Suprapubic skin (tissue), 4 donors: ENCODE measurements around the gene NLRP4. TPM values are rescaled to one million over a fixed set of nuclear protein-coding genes. Genes with fewer than 3 reads are reported as not detected.

Experiments
- DNase-seq, 2 donors: peaks; one replicate each; pipeline ENCODE4 v3.0.0-alpha.2; 2019; ENCODE audit warnings: low spot score in 2 of 2
- H3K27ac ChIP-seq: fragments of 200-600 bp; sonication (generic); one replicate; pipeline ENCODE4 v1.5.1; 2019
- H3K27me3 ChIP-seq: fragments of 200-600 bp; sonication (generic); one replicate; pipeline ENCODE4 v1.5.1; 2019
- H3K36me3 ChIP-seq: fragments of 200-600 bp; sonication (generic); one replicate; pipeline ENCODE4 v1.5.1; 2019
- H3K4me1 ChIP-seq: fragments of 200-600 bp; sonication (generic); one replicate; pipeline ENCODE4 v1.5.1; 2019
- H3K4me3 ChIP-seq: fragments of 200-600 bp; sonication (generic); one replicate; pipeline ENCODE4 v1.5.1; 2019; ENCODE audit warnings: mild to moderate bottlenecking
- H3K9me3 ChIP-seq: fragments of 200-600 bp; sonication (generic); one replicate; pipeline ENCODE4 v1.5.1; 2019
- EP300 ChIP-seq: sonication (generic); formaldehyde crosslinking; IDR thresholded peaks from one replicate; pipeline ENCODE4 v1.6.1; 2017; ENCODE audit warnings: antibody characterized with exemption
- POLR2A ChIP-seq, 2 donors: fragments of 450-650 bp; IDR thresholded peaks; one replicate each; pipeline ENCODE4 v1.6.1; 2017; ENCODE audit warnings: antibody characterized with exemption in 2 of 2, mild to moderate bottlenecking in 2 of 2, moderate library complexity in 2 of 2
- POLR2AphosphoS5 ChIP-seq, 3 donors: sonication (generic); formaldehyde crosslinking; IDR thresholded peaks; one replicate each; pipeline ENCODE4 v1.6.1; 2017; ENCODE audit warnings: antibody characterized with exemption in 3 of 3
- WGBS: methylation state at CpG from one replicate; pipeline ENCODE4 v1.1.5; 2018; 5-methylcytosine and 5-hydroxymethylcytosine counted together
- total RNA-seq, 4 donors: library from RNA; depleted of rRNA; stranded (reverse); fragments of >200 nt; gene quantifications; one replicate each; pipeline ENCODE4 v1.1.0, GENCODE V29; 2016
- TF ChIP-seq, protein P1 (sequence below), 2 donors: fragments of 200-600 bp in 1 of 2; fragments of 450-650 bp in 1 of 2; sonication (generic) in 1 of 2; IDR thresholded peaks; one replicate each; pipeline ENCODE4 v1.5.1; 2016 to 2019; ENCODE audit warnings: antibody characterized with exemption in 2 of 2, mild to moderate bottlenecking in 1 of 2, moderate library complexity in 1 of 2

The NLRP4 gene
- total RNA-seq, 4 donors from 2014 or later = not detected

DNA sequence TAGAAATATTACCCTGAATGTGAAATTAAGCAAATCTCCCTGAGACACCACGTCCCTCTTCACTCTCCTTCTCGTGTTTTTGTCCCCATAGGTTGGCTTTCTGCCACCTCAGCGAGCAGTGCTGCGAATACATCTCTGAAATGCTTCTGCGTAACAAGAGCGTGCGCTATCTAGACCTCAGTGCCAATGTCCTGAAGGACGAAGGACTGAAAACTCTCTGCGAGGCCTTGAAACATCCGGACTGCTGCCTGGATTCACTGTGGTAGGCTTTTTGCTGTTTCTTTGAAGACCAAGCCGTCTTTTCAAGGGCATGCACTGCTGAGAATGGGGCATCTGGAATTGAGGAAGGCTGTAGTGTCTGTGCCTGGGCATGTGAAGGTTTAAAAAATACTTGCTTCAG is 34.4 kb downstream of the NLRP4 start:
- Histone ChIP-seq H3K27ac (no peak overlapping the region), H3K9me3 (peaks cover 3% of the 10 kb centered on the region), H3K4me1 (no peaks in the 10 kb centered on the region), H3K36me3 (no peaks in the 10 kb centered on the region), H3K27me3 (no peaks in the 10 kb centered on the region), H3K4me3 (no peak overlapping the region)
- TF ChIP-seq POLR2A (IDR thresholded peaks at IDR 0.05) (no peak), EP300 (no peak), POLR2AphosphoS5 (IDR thresholded peaks at IDR 0.05) (no peak)
- TF ChIP-seq, protein P1, sequence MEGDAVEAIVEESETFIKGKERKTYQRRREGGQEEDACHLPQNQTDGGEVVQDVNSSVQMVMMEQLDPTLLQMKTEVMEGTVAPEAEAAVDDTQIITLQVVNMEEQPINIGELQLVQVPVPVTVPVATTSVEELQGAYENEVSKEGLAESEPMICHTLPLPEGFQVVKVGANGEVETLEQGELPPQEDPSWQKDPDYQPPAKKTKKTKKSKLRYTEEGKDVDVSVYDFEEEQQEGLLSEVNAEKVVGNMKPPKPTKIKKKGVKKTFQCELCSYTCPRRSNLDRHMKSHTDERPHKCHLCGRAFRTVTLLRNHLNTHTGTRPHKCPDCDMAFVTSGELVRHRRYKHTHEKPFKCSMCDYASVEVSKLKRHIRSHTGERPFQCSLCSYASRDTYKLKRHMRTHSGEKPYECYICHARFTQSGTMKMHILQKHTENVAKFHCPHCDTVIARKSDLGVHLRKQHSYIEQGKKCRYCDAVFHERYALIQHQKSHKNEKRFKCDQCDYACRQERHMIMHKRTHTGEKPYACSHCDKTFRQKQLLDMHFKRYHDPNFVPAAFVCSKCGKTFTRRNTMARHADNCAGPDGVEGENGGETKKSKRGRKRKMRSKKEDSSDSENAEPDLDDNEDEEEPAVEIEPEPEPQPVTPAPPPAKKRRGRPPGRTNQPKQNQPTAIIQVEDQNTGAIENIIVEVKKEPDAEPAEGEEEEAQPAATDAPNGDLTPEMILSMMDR (IDR thresholded peaks at IDR 0.05) = no peak
- no peak for DNase-seq
- 92% methylated on average over 11 of the region's 11 CpGs for WGBS

GRCh38 chr19:55877211-55877610 is 40.9 kb downstream of the NLRP4 start:
- 61% methylated on average over 3 of the region's 3 CpGs for WGBS
- no peak for DNase-seq
- H3K27ac ChIP-seq = no peak overlapping the region
- no peak overlapping the region for H3K4me3 ChIP-seq
- no peak for TF ChIP-seq POLR2A (IDR thresholded peaks at IDR 0.05)
- TF ChIP-seq POLR2AphosphoS5 (IDR thresholded peaks at IDR 0.05) = no peak
- TF ChIP-seq, protein P1 (IDR thresholded peaks at IDR 0.05) = no peak
- TF ChIP-seq EP300 = no peak
- H3K27me3 ChIP-seq = no peaks in the 10 kb centered on the region
- no peaks in the 10 kb centered on the region for H3K4me1 ChIP-seq
- H3K36me3 ChIP-seq = no peaks in the 10 kb centered on the region
- peaks cover 15% of the 10 kb centered on the region for H3K9me3 ChIP-seq

GRCh38 chr19:55882626-55883025 is 46.3 kb downstream of the NLRP4 start:
- DNase-seq = no peak
- 90% methylated on average over 4 of the region's 4 CpGs for WGBS

GRCh38 chr19:55898911-55899310 is 62.6 kb downstream of the NLRP4 start:
- Histone ChIP-seq H3K4me1 (no peaks in the 10 kb centered on the region), H3K36me3 (no peaks in the 10 kb centered on the region), H3K27me3 (no peaks in the 10 kb centered on the region), H3K27ac (no peak overlapping the region), H3K9me3 (no peaks in the 10 kb centered on the region), H3K4me3 (no peak overlapping the region)
- DNase-seq = no peak
- 77% methylated on average over 12 of the region's 12 CpGs for WGBS
- TF ChIP-seq, protein P1 (IDR thresholded peaks at IDR 0.05) = no peak
- TF ChIP-seq POLR2A (IDR thresholded peaks at IDR 0.05) = no peak
- TF ChIP-seq EP300 = no peak
- no peak for TF ChIP-seq POLR2AphosphoS5 (IDR thresholded peaks at IDR 0.05)

More at GRCh38 chr19:55882626-55883025, 46.3 kb downstream of the NLRP4 start:
- H3K36me3 ChIP-seq = no peaks in the 10 kb centered on the region
- no peak for TF ChIP-seq POLR2AphosphoS5 (IDR thresholded peaks at IDR 0.05)
- TF ChIP-seq, protein P1 (IDR thresholded peaks at IDR 0.05) = no peak
- no peak for TF ChIP-seq POLR2A (IDR thresholded peaks at IDR 0.05)
- TF ChIP-seq EP300 = no peak
- H3K27ac ChIP-seq = no peak overlapping the region
- H3K9me3 ChIP-seq = peaks cover 9% of the 10 kb centered on the region
- H3K4me1 ChIP-seq = no peaks in the 10 kb centered on the region
- no peak overlapping the region for H3K4me3 ChIP-seq
- H3K27me3 ChIP-seq = no peaks in the 10 kb centered on the region

- no peaks in the 10 kb centered on the region for H3K27me3 ChIP-seq
- H3K27ac ChIP-seq = no peak overlapping the region
- 79% methylated on average over 13 of the region's 13 CpGs for WGBS
- H3K4me3 ChIP-seq = no peak overlapping the region
- H3K4me1 ChIP-seq = no peaks in the 10 kb centered on the region
- TF ChIP-seq EP300 = no peak
- TF ChIP-seq POLR2AphosphoS5 (IDR thresholded peaks at IDR 0.05) = no peak
- TF ChIP-seq, protein P1 (IDR thresholded peaks at IDR 0.05) = no peak
- no peak for TF ChIP-seq POLR2A (IDR thresholded peaks at IDR 0.05)
- DNase-seq = no peak
- H3K36me3 ChIP-seq = no peaks in the 10 kb centered on the region
- H3K9me3 ChIP-seq = no peaks in the 10 kb centered on the region
Measured at GRCh38 chr19:55901369-55902079, 65.2 kb downstream of the NLRP4 start.
